CD4-positive, alpha-beta T cell treated with Interferon alpha-2 for 1 hour (primary cell): ENCODE measurements around the gene MIPEP.
"Not testable (repeated sequence)": the region's sequence is repeated elsewhere in the genome, so short reads cannot be mapped to it uniquely, and the experiment has no call there.

ENCODE experiments used
- DNase-seq, 2 donors: peaks; one replicate each; pipeline ENCODE4 v3.0.0-alpha.2; 2020 to 2022

Gene MIPEP

GRCh38 chr13:23884361-23884760 lies 4.8 kb downstream of the MIPEP start:
- not testable (repeated sequence) for DNase-seq

DNA sequence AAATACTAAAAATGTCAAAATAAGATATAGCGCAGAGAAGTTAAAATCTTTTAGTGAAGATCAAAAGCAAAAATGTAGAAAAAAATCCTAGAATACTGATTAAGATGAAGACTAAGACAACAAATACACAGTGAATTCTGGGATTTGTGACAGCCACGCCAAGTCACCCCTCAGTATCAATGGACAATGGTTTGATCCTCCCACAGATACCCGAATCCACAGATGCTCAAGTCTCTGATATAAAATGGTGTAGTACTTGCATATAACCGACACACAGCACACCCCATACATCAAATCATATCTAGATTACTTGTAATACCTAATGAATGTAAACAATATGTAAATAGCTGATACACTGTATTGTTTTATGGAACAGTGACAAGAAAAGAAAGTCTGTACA lies 5.9 kb downstream of the MIPEP start:
- DNase-seq, result no peak

DNA sequence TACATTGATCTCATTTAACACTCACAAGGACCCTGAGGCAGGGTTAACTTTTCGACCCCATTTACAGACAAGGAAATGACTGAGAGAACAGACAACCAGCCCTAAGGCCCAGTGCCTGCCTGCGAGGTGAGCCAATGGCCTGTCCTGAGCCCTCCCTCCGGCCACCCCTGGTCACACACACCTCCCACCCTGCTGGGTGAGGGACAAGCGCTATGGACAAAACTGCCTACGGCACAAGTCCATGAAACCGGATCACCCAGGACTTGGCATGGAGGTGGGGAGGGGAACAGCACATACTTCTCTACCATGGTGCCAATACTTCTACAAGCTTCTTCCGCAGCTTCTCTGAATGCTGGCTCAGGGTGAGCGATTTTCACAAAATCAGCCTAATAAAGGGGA lies 7.8 kb downstream of the MIPEP start:
- not testable (repeated sequence) for DNase-seq

- not testable (repeated sequence) for DNase-seq
These were observed 8.5 kb downstream of the MIPEP start for GRCh38 chr13:23880493-23881401.

GRCh38 chr13:23877286-23877685 lies 11.9 kb downstream of the MIPEP start:
- no peak for DNase-seq

DNA sequence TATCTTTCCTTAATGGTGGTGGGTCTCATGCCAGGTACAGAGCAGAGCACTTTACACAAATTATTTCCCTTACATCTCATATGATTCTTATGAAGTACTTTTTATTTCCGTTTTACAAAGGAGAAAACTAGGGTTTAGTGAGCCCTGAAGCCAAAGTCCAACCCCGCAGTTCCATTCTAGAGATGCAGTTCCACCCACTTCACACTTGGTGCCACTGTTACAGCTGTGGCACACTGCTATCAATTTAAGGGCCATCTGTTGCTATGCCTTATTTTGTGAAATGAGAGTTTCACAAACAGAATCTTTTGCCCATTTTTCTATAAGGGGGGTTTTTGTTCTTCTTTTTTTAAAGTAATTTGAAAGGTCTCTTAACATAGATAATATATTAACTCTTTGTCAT lies 12.9 kb downstream of the MIPEP start:
- DNase-seq, result no peak

DNA sequence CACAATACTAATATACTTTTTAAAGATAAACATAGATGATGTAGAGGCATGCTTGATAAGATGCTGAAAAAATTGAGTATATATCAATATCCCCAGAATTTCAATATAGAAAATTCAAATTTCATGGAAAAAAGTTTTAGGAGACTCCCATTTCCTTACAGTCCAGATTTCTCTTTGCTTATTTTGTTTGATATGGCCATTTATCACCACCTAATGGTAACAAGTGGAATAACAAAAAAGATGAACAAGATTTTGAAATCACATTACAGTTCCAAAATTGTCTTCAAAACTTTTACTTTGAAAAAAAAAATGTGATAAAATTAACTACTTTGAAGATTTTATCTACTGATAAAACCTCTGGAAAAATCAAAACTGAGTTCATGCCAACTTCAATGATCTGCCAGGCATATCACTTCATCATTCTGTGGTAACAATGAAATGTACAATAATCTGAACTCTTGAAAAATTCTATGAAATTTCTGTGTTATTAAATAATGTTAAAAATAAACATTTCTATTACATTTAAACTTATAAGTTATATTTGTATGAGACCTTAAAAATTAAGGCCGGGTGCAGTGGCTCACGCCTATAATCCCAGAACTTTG lies 17.5 kb downstream of the MIPEP start:
- DNase-seq, result peak in 1 of 2 donors; percentile 25

- DNase-seq, result no peak
These were observed 18.7 kb downstream of the MIPEP start for GRCh38 chr13:23870356-23871140.

GRCh38 chr13:23868521-23868920 lies 20.7 kb downstream of the MIPEP start:
- DNase-seq, result no peak

DNA sequence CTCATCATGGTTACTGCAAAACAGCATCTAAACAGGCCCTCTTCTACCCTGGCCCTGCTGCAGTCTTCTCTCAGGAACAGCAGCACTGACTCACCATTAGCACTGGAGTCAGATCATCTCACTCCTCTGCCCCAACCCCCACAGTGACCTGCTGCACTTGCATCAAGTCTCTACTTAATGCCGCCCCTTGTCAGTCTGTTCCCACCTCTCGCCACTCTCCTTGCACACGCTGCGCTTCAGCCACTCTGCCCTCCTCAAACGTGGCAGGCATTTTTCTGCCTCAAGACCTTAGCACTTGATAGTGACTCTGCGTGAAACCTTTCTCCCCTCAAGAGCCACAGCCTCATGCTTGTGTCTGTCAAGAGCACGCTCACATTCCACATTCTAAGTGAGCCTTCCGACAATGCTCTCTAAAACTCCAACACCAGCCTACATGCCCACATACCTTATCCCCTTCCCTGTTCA lies 22.1 kb downstream of the MIPEP start:
- no peak for DNase-seq

- DNase-seq, result no peak
These were observed 22.7 kb downstream of the MIPEP start for GRCh38 chr13:23866420-23867026.

- no peak for DNase-seq
These were observed 23.3 kb downstream of the MIPEP start for GRCh38 chr13:23865906-23866305.

- DNase-seq, result no peak
These were observed 24.2 kb downstream of the MIPEP start for GRCh38 chr13:23865026-23865425.

DNA sequence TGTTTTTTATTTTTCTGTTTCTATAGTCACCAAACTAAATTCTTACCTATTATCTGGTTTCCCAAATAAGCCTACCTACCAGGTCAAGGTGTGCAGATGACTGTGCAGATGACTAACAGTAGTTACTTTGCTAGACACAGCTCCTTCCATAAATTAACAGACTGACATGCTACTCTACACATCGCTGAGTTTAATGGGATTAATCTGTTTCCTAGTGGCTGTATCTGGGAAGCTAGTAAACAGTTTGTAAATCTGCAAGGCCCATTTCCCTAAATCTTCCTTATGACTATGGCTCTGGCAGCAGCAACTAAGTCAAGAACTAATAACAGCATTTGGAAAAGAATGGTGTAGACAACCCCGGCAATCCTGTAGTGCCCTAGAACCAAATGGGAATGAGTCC lies 27.9 kb downstream of the MIPEP start:
- no peak for DNase-seq

DNA sequence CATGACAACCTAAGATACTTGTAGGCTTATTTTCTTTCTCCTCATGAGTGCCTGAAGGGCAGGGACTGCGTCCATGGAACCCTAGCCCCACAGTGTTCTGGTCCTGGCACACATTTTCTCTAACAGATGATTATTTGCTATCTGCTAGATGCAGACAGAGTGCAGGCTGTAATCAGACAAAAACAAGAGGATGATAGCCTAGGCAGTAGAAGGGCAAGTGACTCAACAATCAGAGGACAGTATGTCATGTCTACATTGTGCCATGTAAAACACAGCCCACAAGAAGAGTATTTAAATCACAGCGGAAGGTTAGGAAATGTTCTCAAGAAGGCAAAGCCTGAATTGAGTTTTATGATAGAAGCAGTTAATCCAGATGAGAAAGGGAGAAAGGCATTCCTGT lies 29.3 kb downstream of the MIPEP start:
- no peak for DNase-seq

- DNase-seq, result no peak
These were observed 29.7 kb downstream of the MIPEP start for GRCh38 chr13:23859455-23859854.

DNA sequence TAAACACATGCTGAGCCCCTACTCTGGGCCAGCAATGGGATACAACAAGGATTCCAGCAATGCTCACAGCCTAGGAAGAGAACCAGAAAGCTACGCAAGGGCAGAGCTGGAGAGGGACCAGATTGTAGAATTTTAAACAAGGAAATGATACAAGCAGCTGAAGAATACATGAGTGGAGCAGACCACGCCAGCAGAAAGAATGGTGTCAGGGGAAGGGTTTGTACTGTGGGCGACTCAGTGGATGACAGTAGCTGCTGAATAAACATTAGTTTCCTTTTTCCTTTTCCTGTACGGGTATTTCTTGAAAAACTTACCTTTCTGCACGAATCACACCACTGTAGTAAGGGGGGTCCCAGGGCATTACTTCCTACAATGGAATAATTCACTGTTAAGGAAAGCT lies 30.7 kb downstream of the MIPEP start:
- no peak for DNase-seq

- no peak for DNase-seq
These were observed 33.0 kb downstream of the MIPEP start for GRCh38 chr13:23856008-23856750.

DNA sequence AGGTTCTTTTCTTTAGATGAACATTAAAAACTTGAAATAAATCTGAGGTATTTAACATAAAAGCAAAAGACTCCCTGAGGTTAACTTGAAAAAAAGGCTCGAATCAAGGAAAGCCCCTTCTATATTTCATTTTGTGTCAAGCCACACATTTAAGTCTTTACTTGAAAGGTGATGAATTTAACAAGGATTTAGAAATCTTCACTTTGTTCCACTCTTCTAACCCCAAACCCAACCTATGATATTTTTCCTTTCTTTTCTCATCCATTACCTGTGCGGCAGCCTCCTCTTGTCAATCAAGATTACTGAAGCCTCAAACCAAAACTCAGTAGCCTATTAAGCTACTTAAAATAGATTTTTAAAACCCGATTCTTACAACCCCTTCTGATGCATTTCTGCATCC lies 33.8 kb downstream of the MIPEP start:
- DNase-seq, result no peak

DNA sequence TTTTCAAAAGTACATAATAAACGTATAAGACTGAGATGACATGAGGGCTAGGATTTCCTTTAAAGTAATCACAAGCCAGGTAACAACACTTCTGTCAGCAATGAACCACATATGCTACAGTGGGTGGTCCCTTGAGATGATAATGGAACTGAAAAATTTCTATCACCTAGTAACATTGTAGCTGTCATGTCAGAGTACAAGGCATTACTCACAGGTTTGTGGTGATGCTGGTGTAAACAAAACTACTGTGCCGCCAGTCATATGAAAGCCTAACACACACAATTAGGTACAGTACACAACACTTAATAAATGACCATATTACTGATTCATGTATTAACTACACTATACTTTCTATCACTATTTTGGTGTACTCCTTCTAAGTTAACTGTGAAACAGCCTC lies 36.8 kb downstream of the MIPEP start:
- DNase-seq, result no peak

- DNase-seq, result no peak
These were observed 38.1 kb downstream of the MIPEP start for GRCh38 chr13:23851106-23851505.

GRCh38 chr13:23850134-23850533 lies 39.1 kb downstream of the MIPEP start:
- no peak for DNase-seq
